ENCODE measurements around the gene ASCC1.

Gene ASCC1

DNA sequence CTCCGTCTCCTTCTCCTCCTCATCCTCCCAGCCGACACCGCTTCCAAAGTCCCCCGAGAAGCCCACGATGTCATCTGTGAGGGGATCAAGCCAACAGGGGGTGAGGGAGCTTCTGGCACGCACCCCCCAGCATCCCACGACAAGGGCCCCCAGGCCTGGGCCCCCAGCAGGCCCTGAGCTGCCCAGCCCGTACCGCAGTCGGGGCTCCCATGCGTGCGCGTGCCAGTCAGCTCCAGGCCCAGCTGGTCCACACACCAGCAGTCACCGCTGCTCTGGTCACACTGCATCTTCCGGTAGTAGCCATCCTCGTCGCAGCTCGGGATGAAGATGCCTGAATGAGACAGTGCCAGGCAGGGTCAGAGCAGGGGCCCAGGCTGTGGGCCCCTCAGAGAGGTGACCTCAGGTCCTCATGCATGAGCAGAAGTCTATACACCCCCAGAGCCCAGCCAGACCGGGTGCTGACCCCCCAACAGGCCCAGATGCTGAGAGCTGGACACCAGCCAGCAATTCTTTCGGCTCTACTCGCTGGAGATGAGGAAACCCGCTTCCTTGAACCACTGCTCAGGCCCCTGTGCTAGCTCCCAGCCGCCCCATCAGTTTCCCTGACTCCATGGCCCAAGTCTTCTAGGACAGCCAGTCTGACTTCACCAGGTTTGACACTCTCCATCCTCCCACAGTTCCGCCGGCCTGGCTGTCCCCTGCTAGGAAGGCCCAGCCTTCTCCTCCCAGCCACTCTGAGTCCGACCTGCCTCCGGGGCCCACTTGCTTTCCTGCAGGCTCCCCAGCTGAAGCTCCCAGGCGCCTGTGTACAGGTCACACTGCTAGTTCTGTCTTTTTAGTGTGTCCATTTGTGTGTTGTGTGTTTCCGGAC, 153.0 kb downstream of the ASCC1 start:
- FAIRE-seq = no peak

- FAIRE-seq = no peak
These were observed 153.7 kb downstream of the ASCC1 start for GRCh38 chr10:72062382-72062781.

- no peak for FAIRE-seq
These were observed 154.1 kb downstream of the ASCC1 start for GRCh38 chr10:72061930-72062329.

DNA sequence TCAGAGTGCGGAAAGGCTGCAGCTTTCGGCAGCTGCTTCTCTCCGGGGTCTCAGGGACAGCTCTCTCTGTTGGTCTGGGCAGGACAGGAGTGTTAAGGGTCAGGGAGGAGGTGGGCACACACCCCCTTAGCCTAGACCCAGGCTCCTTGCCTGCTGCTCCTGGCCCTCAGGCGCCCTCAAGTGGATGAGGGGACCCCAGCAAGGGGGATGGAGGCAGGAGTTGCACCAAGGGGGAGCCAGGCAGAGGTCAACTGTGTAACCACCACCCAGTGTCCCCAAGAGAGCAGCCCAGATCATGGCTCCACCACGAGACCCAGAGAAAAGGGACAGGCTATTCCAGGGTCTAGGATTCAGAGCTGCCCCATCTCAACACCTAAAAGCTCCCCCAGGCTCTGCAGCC, 154.6 kb downstream of the ASCC1 start:
- FAIRE-seq = no peak

- no peak for FAIRE-seq
These were observed 155.9 kb downstream of the ASCC1 start for GRCh38 chr10:72059843-72060822.

DNA sequence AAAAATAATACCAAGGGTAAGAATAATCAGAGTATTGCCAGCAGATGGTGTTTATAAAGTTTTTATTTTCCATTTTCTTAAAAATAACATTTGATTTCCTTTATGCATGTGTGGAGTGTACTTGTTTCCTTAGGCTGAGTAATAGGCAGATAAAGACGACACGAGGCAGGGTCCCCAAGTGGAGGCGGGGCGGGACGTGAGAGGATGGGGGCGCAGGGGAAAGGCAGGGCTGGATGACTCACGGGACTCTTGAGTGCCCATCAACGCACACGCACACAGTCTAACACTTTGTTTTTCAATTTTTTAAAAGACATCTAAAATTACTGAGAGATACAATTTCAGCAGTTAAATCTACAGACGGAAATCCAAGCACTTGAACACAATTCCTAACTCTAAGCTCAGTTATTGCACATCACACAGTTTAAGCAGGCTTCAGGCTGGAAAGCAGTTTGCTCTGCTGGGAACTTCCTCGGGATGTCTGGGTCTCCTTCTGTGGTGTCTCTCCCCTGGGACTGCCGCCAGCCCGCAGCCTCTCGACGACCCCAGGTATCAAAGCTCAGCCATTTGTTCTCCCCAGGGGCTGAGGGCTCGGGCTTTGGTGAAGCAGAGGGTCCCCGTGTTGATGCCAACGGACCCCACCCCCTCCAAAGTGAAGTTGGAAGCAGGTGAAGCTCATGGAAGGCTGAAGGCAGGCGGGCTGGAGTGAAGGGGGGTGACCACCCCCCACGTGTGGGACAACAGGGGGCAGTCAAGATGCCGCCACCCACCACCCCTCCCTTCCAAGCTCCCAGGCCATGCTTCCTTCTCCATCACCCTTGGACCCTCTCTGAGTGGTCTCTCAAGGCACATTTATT, 156.9 kb downstream of the ASCC1 start:
- no peak for FAIRE-seq

- FAIRE-seq = no peak
These were observed 157.7 kb downstream of the ASCC1 start for GRCh38 chr10:72058347-72058898.

DNA sequence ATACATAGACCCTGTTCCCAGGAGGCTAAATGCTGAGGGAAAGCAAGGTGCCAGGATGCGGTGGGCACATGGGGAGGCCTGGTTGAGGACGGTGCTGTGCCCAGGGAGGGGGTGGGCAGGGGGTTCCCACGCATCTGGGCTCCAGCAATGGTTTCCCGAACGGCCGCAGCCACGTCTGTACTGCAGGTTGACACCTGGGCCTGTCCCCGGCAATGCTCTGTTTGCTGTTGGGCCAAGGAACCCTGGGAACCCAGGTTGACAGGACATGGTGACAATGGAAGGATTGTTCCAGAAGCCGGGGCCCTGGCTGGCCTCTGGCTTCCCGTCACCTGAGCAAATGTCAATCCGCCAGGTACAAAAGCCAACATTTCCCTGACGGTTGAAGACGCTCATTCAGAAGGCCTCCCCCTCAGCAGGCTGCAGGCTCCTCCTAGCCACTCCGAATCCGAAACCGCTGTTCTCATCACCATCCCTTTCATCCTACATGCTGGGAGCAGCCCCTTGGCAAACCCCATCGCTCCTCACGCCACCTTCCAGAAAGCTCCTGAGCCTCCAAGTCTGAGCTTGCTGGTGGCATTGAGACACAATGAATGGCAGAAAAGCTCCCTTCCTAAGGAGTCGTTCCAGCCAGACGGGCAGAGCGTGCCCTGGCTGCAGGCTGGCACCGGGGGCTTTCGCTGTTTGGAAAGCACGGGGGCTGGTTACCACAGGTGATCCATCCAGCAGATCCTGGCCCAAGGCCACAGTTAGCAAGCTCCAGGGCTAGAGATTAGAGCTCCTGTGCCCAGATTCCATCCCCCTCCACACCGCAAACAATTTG, 158.9 kb downstream of the ASCC1 start:
- FAIRE-seq = no peak

GRCh38 chr10:72056113-72056512, 160.0 kb downstream of the ASCC1 start:
- no peak for FAIRE-seq

GRCh38 chr10:72053690-72054089, 162.4 kb downstream of the ASCC1 start:
- FAIRE-seq = no peak

DNA sequence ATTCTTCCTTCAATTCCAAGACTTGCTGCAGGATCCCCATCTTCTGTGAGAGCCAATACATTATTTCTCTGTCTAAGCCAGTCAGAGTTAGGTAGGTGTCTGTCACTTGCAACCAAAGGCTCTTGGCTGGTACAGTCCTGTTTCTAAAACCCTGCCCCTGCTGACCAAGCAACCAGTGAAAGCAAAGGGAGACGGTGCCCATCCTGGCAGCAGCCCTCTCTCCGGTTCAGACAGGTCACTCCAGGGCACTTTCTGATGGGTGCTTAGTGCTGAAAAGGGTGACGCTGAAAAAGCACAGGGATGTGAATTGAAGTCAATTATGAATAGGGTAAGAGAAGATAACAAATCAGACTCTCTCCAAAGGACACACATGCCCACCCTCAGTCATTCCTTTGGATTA, 165.2 kb downstream of the ASCC1 start:
- FAIRE-seq = no peak

DNA sequence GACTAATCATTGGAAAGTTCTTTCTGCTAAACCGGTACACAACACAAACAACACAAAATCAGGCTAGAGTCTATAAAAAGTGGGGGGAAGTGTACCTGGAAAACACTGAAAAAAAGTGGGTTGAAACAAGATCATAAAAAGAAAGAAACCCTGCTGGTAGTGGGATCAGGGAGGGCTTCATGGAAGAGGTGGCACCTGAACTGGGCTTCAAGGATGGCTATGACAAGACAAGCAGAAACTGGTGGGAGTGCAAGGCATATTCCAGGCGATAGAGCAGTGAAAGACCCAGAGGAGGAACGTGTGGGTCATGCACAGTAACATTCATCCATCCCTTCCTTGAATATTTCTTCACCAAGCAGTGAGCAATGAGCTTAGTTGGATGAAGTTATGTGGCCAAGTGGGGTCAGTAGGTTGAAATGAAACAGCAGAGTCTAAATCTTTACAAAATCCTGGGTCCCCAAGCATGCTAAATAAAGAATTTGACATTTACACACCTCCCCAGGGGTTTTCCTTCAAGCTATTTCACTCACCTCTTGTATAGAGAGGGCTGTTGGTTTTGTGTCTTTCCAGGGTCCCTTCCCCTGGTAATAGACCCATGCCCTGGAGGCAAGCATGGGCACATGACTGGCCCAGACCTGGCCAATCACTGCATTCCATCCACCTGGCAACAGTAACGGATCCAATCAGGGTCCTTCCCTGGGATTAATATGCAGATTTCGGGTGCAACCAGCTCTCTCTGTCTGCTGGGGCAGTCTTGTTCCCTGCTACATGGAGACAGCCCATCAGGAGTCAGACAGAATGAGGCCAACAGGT, 165.9 kb downstream of the ASCC1 start:
- FAIRE-seq = no peak

DNA sequence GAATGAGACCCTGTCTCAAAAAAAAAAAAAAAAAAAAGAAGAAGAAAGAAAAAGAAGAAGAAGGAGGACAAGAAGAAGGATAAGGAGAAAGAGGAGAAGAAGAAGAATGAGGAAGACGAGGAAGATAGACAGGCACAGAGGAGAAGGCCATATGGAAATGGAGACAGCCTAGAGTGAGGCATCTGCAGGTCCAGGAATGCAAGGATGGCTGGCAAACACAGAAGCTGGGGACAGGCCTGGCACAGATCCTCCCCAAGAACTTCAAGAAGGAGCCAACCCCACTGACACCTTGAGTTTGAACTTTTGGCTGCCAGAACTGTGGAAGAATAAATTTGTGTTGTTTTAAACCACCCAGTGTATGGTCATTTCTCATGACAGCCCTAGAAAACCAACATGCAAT, 166.6 kb downstream of the ASCC1 start:
- FAIRE-seq = no peak

- peak; percentile 28 for FAIRE-seq
These were observed 167.5 kb downstream of the ASCC1 start for GRCh38 chr10:72048450-72049124.
